Tibial nerve (tissue), 4 donors: Measurements from ENCODE around the gene BIRC3.

Source experiments
- CTCF ChIP-seq, 5 experiments: fragments of 200-600 bp in 3 of 5; fragments of 450-650 bp in 2 of 5; sonication (generic) in 3 of 5; IDR thresholded peaks; one replicate each; pipeline ENCODE4 v1.5.1; 2016 to 2019; ENCODE audit warnings: antibody characterized with exemption in 5 of 5, mild to moderate bottlenecking in 3 of 5, moderate library complexity in 2 of 5
- EP300 ChIP-seq, 2 donors: sonication (generic); formaldehyde crosslinking; IDR thresholded peaks; one replicate each; pipeline ENCODE4 v1.6.1; 2017; ENCODE audit warnings: antibody characterized with exemption in 2 of 2, mild to moderate bottlenecking in 1 of 2
- POLR2A ChIP-seq, 2 donors: fragments of 450-650 bp; IDR thresholded peaks; one replicate each; pipeline ENCODE4 v1.6.1; 2017; ENCODE audit warnings: antibody characterized with exemption in 2 of 2, mild to moderate bottlenecking in 2 of 2, moderate library complexity in 2 of 2

DNA sequence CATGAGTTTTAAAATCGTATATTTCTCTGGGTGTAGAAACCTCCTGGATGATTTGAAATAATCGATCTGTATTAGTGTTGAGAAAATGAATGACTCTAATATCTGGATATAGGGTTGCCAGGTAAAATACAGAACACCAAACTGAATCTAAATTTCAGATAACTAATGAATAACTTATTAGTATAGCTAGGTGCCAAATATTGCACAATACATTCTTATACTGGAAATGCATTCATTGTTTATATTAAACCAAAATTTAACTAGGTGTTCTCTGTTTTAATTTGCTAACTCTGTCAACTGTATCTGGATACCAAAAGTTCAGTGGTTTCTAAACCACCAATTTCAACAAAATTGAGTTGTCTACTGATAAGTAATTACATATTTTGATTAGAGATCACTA is 2.5 kb upstream of the BIRC3 start:
- TF ChIP-seq CTCF (IDR thresholded peaks at IDR 0.05) (no peak), POLR2A (IDR thresholded peaks at IDR 0.05) (no peak), EP300 (IDR thresholded peaks at IDR 0.05) (no peak)
